Neural cell (in vitro differentiated cells): ENCODE data around the gene ACOX2. TPM values are rescaled to one million over a fixed set of nuclear protein-coding genes. Genes with fewer than 3 reads are reported as not detected.

ENCODE experiments used
- H2AFZ ChIP-seq: fragments of 200-600, 300-800 bp; sonication (generic), shearing (Covaris generic); 2 replicates; pipeline ENCODE4 v1.6.0; 2014; ENCODE audit warnings: low read depth, mild to moderate bottlenecking, antibody characterized with exemption, low read length, moderate library complexity
- H3F3A ChIP-seq: fragments of 200-600 bp; shearing (Covaris generic); 2 replicates; pipeline ENCODE4 v1.6.1; 2016; ENCODE audit warnings: mild to moderate bottlenecking, moderate library complexity, mixed read lengths, antibody characterized with exemption, low read length; ENCODE audit not compliant: insufficient read depth, poor library complexity, severe bottlenecking
- H3K27ac ChIP-seq: fragments of 200-600, 300-800 bp; sonication (generic), shearing (Covaris generic); 2 replicates; pipeline ENCODE4 v1.5.1; 2014; ENCODE audit warnings: mild to moderate bottlenecking, low read length, moderate library complexity
- H3K27me3 ChIP-seq: fragments of 300-800, 200-600 bp; sonication (generic), shearing (Covaris generic); 2 replicates; pipeline ENCODE4 v1.6.0; 2014; ENCODE audit warnings: mild to moderate bottlenecking, low read depth, low read length, moderate library complexity; ENCODE audit not compliant: insufficient read depth
- H3K36me3 ChIP-seq: fragments of 300-800, 200-600 bp; sonication (generic), shearing (Covaris generic); 2 replicates; pipeline ENCODE4 v1.5.1; 2014; ENCODE audit warnings: mild to moderate bottlenecking, antibody characterized with exemption, low read length, moderate library complexity; ENCODE audit not compliant: insufficient read depth
- H3K4me2 ChIP-seq: fragments of 300-800, 200-600 bp; sonication (generic), shearing (Covaris generic); 2 replicates; pipeline ENCODE4 v1.6.0; 2014; ENCODE audit warnings: mild to moderate bottlenecking, low read length
- H3K4me3 ChIP-seq: fragments of 300-800, 200-600 bp; sonication (generic), shearing (Covaris generic); 2 replicates; pipeline ENCODE4 v1.5.1; 2014; ENCODE audit warnings: mild to moderate bottlenecking, low read length, moderate library complexity
- H3K79me2 ChIP-seq: fragments of 200-600 bp; shearing (Covaris generic); replicated peaks from 2 replicates; pipeline ENCODE4 v1.6.0; 2014; ENCODE audit warnings: mild to moderate bottlenecking, low read length, moderate library complexity; ENCODE audit not compliant: insufficient read depth
- H3K9ac ChIP-seq: fragments of 300-800, 200-600 bp; sonication (generic), shearing (Covaris generic); 2 replicates; pipeline ENCODE4 v1.6.1; 2016; ENCODE audit warnings: mild to moderate bottlenecking, low read length, mixed read lengths
- H3K9me2 ChIP-seq: fragments of 200-600 bp; shearing (Covaris generic); 2 replicates; pipeline ENCODE4 v1.6.1; 2016; ENCODE audit warnings: mild to moderate bottlenecking, low read length, mixed read lengths; ENCODE audit not compliant: insufficient read depth
- H3K9me3 ChIP-seq: fragments of 200-600, 300-800 bp; sonication (generic), shearing (Covaris generic); 2 replicates; pipeline ENCODE4 v1.6.1; 2016; ENCODE audit warnings: mild to moderate bottlenecking, mixed run types, low read length, moderate library complexity, mixed read lengths
- H4K20me1 ChIP-seq: fragments of 200-600 bp; shearing (Covaris generic); 2 replicates; pipeline ENCODE4 v1.6.1; 2016; ENCODE audit warnings: mild to moderate bottlenecking, mixed run types; ENCODE audit not compliant: insufficient read depth
- CTCF ChIP-seq: fragments of 450-650 bp; IDR thresholded peaks from 2 replicates; pipeline ENCODE4 v1.5.1; 2014; ENCODE audit warnings: antibody characterized with exemption, mild to moderate bottlenecking, moderate library complexity; ENCODE audit not compliant: poor library complexity, severe bottlenecking
- EP300 ChIP-seq: fragments of 450-650 bp; conservative IDR thresholded peaks from 2 replicates; pipeline ENCODE4 v1.6.1; 2014; ENCODE audit warnings: antibody characterized with exemption, mild to moderate bottlenecking, moderate library complexity; ENCODE audit not compliant: poor library complexity, severe bottlenecking
- EZH2 ChIP-seq: fragments of 200-600, 300-800 bp; shearing (Covaris generic), sonication (generic); IDR thresholded peaks from 2 replicates; pipeline ENCODE4 v1.6.1; 2014; ENCODE audit warnings: antibody characterized with exemption, low read length, borderline replicate concordance, mild to moderate bottlenecking; ENCODE audit not compliant: insufficient read depth, poor library complexity, severe bottlenecking
- MXI1 ChIP-seq: fragments of 450-650 bp; conservative IDR thresholded peaks from 2 replicates; pipeline ENCODE4 v1.6.1; 2014; ENCODE audit warnings: antibody characterized with exemption, mild to moderate bottlenecking; ENCODE audit not compliant: poor library complexity, severe bottlenecking
- POLR2AphosphoS5 ChIP-seq: IDR thresholded peaks from 2 replicates; pipeline ENCODE4 v1.6.1; 2012
- RAD21 ChIP-seq: fragments of 450-650 bp; conservative IDR thresholded peaks from 2 replicates; pipeline ENCODE4 v1.6.1; 2014; ENCODE audit warnings: antibody characterized with exemption, mild to moderate bottlenecking, moderate library complexity
- REST ChIP-seq: IDR thresholded peaks from 2 replicates; pipeline ENCODE4 v1.6.1; 2012; ENCODE audit warnings: borderline replicate concordance
- SMC3 ChIP-seq: fragments of 450-650 bp; conservative IDR thresholded peaks from 2 replicates; pipeline ENCODE4 v1.6.1; 2014; ENCODE audit warnings: antibody characterized with exemption, mild to moderate bottlenecking, moderate library complexity; ENCODE audit not compliant: poor library complexity
- TAF1 ChIP-seq: IDR thresholded peaks from 2 replicates; pipeline ENCODE4 v1.6.1; 2012; ENCODE audit warnings: low read depth
- polyA plus RNA-seq: library from polyadenylated mRNA; depleted of rRNA; stranded (reverse); fragments of >200 nt; gene quantifications from 2 replicates; pipeline ENCODE4 v1.2.3, GENCODE V29; 2014

The ACOX2 gene
- polyA plus RNA-seq, 1 donor from 2014 or later, result not detected

GRCh38 chr3:58485801-58486435, 51.1 kb downstream of the ACOX2 start:
- TF ChIP-seq EP300 (no peak), POLR2AphosphoS5 (no peak), REST (no peak)
- H3K4me3 ChIP-seq, result no peak overlapping the region
- H3K4me2 ChIP-seq, result no peak overlapping the region
- H3K27ac ChIP-seq, result no peak overlapping the region
- no peaks in the 10 kb centered on the region for H3K79me2 ChIP-seq
- H3K36me3 ChIP-seq, result no peaks in the 10 kb centered on the region
- no peaks in the 10 kb centered on the region for H3K9me3 ChIP-seq
- no peaks in the 10 kb centered on the region for H4K20me1 ChIP-seq
- H3K9me2 ChIP-seq, result no peaks in the 10 kb centered on the region
- H3F3A ChIP-seq, result no peaks in the 10 kb centered on the region
- H3K27me3 ChIP-seq, result no peaks in the 10 kb centered on the region
- H2AFZ ChIP-seq, result no peak overlapping the region
- no peak overlapping the region for H3K9ac ChIP-seq

- Histone ChIP-seq H3K9me3 (no peaks in the 10 kb centered on the region), H3K36me3 (no peaks in the 10 kb centered on the region), H3K27me3 (no peaks in the 10 kb centered on the region), H4K20me1 (no peaks in the 10 kb centered on the region), H3K9ac (no peak overlapping the region), H3K79me2 (no peaks in the 10 kb centered on the region), H3K27ac (no peak overlapping the region), H3F3A (no peaks in the 10 kb centered on the region), H2AFZ (no peak overlapping the region), H3K4me3 (no peak overlapping the region), H3K9me2 (no peaks in the 10 kb centered on the region), H3K4me2 (no peak overlapping the region)
- TF ChIP-seq RAD21 (no peak), POLR2AphosphoS5 (no peak), SMC3 (no peak), EP300 (no peak), TAF1 (no peak), EZH2 (no peak), MXI1 (no peak), CTCF (no peak), REST (no peak)
Measured at GRCh38 chr3:58484722-58485069, 52.3 kb downstream of the ACOX2 start.
